HG03039 (cell line): ENCODE results near the gene HPGD.

ENCODE experiments used
- ATAC-seq: cut with Tn5 transposase; IDR thresholded peaks from one replicate; pipeline ENCODE4 v1.9.1; 2021; ENCODE audit warnings: mild to moderate bottlenecking, moderate library complexity; ENCODE audit not compliant: unreplicated experiment

HPGD gene

DNA sequence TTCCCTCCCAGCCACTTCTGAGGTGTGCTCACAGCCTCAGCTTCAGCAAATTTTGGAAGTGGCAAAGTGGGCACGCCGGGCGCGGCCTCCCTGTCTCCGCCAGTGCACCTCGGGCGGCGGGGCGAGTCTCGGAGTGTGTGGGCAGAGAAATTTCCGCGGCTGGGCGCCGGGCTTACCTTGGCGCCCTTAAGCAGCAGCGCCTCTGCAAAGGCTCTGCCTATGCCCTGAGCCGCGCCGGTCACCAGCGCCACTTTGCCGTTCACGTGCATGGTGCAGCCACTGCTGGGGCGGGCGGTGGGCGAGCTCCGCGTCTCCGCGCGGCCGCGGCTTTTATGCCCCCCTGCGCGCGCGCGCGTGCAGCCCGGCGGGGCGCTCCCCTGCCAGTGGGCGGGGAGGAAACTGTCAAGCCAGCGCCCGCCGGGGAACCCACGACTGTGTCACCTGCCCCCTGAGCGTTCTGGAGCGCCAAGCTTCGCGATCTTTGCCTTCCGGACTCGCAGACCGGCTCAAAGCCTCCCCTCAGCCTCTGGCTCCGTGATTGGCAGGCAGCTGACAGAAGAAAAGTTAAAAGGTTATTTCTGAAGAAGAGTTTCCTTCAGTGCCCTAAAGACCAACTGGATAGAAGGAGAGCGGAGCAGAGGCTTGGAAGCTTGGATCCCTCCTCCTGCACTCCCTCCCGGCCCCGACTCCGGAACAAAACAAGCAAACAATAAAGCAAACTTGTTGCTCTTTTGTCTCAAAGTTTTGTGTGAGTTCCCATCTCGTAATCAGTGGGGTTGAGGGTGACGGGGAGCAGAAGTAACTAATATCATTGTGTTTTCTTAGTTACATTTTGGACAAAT lies at the start of gene HPGD:
HPGD (minus strand) TSS at position 306 of the 842 bp plus-strand sequence; CDS start at position 269, 37 bp downstream.
- ATAC-seq: peak; percentile 80

DNA sequence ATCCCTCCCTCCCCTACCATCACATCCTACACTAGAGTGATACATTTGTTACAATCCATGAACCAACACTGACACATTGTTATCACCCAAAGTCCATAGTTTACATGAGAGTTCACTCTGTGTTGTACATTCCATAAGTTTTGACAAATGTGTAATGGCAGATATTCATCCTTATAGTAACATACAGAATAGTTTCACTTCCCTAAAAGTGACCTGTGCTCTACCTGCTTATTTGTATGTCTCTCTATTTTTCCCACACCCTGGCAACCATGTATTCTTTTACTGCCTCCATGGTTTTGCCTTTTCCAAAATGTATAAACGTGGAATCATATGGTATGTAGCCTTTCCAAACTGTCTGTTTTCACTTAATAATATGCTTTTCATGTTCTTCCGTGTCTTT lies 42.2 kb upstream of the HPGD start:
- ATAC-seq: no peak

DNA sequence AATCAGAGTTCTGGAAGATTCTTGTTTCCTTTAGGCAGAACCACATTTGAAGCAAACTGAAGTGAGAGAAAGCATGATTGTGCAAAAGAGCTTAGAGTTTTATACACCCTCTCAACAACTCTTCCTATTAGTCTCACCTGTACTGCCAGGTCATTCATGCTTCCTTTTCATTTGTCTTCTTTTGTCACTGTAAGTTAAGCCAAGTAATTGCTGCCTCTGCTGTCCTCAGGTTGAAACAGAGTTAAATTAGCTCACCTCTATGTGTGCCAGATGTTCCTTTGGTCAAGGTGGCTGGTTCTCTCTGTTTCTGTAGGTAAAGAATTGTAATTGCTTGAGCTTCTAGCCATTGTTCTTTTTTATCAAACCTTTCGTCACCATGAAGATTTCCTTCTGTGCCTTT lies 41.1 kb upstream of the HPGD start:
- no peak for ATAC-seq

DNA sequence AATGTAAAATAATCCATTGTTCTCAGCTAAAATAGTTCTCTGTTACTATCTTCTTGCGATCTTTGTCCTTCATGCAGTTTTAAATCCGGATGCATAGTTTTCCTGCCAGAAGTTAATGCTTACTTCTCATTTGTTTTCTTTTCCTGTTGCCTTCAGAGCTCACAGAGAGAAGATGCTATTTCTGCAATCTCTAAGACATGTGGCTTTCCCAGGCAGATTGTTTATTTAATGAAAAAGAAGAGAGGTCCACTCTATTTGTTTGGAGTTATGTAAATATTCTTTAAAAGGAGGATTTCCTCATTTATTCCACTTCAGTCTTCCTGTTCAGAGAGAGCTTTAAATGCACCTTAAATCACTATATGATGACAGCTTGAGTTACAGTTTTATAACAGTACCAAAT lies 39.3 kb upstream of the HPGD start:
- ATAC-seq: no peak

DNA sequence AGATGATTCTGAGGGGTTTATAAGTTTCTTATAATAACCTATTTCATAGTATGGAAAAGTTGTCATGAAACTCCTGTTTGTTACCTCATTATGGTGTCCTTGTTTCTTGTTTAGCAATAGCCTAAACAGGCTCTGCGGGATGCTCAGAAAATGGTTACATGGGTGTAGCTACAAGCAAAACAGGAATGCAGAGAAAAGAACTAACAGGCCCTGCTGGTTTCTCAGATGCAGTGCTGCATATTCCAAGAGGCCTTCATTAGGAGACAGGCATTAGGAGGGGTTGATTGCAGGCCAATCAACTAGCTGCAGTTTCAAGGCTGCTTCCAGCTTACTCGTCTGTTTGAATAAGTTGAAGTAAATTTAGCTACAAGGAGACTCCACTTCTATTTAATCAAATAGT lies 37.6 kb upstream of the HPGD start:
- ATAC-seq: no peak

DNA sequence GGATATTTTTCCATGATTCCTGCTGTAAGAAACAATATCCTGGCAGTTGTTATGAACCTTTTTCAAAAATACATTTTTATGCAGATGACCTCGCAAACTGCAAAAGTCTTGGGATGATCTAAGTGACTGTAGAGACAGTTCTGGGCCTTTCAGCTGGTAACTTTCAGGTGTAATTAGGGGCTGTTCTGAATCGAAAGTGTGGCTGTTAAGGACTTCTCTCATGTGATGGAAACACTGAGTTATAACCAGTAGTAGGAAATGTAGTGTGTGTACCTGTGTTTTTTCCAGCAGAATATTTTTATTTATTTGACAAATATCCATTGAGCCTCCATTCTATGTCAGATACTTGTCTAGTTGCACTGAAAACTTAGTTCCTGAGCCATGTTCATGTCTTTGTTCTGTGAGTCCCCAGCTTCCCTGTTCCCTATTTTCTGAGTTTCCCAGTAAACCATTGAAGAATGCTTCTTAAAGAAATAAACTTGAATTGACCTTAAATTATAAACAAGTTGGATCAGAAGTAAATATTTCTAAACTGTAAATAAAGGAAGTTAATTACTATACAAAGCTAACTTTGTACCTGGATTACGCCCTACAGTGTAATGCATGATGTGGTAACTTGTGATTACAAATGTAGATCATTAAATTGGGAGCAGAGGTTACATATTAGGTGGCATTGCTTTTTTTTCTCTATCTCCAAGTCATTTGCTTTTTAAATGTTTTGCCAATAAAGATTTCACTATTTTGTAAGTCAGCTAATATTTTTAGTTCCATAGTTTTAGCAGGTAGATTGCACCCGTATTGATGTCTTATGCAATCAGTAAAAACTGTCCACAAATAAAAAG lies 33.7 kb upstream of the HPGD start:
- ATAC-seq: no peak

DNA sequence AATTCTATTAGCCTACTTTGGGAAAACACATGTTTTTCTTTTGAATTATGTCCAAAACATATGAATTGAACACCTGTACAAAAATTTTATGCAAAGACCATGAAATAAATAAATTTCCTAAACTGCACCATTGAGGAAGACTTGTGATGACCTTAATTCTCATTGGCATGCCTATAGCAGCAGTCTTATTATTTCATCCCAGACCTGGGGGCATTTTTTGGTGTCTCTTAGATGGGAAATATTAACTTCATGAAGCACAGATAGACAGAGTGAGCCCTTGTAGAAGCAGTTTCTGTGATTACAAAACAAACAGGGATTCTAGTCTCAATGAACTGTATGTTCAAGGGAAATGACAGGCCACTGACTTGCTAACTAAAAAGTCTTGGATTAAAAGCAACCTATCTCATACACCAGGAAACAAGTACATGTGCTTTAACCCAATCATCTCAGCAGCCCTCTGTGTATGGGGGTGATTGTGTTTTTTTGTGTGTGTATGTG lies 32.0 kb upstream of the HPGD start:
- ATAC-seq: no peak

DNA sequence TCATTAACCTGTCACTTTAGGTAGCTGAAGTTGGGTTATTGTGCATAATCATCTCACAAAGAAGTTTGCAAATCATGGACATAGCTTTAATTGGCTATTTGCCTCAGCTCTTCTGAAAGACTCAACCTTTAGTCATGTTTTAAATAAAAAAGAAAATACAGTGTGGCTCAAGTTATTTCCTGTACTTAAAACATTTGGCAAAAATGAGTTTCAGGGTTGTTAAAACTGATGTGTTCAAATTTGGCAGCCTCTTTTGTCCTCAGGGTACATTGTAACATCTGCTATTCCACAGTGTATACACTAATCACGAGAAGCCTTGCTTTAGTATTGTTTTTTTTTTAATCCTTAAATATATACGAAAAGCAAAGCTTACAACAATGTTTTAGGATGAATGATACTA lies 31.5 kb upstream of the HPGD start:
- ATAC-seq: no peak

DNA sequence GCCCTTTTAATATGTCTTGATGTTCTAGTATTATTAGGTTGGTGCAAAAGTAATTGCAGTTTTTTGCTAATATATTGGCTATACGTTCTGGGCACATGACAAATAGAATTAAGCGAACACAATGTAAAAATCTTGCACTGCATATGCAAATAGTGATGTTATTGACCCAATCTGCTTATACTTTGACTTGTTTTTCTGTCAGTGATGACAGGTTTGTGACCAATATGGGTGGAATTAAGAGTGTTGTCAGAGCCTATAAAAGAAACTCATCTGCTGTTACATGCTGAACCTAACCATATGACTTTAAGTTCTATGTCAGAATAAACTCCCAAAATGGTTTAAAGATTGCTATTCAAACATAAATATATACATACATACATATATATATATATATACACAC lies 30.7 kb upstream of the HPGD start:
- ATAC-seq: no peak

DNA sequence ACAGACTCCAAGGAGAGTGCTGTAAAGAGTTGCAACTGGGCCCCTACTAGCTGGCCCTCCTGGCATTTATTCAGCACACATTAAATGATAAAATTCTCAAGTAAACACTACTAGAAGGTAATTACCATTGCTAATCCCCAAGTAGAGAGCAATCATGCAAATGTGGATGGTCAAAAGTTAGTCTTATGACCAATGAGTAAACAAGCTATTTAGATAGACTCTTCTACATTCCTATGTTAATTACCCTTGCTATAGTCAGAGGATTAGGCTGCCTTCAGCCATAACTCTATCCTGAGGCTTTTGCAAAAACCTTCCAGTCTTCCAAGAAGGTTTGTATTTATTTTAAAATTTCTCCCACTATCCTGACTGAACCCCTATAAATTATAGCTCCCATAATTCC lies 28.3 kb upstream of the HPGD start:
- ATAC-seq: no peak

DNA sequence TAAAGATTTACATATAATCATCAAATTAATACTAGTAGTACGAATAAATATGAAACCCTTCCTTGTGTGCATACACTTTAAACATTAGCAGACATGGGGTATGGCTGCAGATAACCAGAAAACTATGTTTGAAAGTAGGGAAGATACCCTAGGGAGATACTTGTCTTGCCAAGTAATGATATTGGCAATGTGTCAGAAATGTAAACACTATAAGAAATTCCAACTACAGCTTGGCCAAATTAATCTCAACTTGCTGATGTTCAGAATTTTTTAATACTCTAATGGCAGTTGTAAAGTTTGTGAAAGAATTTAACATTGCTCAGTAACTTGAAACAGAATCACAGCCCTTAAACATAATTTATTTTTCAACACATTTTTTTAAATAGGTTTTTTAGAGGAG lies 27.4 kb upstream of the HPGD start:
- no peak for ATAC-seq

DNA sequence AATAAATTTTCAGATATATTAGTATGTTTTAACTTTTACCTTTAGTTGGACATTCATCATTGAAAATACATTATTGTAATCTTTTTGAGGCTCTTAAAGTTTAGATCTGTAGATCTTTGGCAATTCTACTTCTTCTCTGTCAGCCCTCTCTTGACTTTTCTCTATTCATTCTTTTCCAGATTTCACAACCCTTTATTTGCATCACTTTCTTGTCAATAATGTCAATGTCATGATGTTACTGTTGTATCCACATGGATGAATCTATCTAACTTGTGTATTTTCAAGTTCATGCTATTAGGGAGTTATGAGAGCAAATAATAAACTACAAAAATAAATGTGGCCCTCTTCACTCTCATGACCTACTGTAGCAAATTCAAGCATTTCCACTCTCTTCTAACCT lies 23.0 kb upstream of the HPGD start:
- ATAC-seq: no peak

DNA sequence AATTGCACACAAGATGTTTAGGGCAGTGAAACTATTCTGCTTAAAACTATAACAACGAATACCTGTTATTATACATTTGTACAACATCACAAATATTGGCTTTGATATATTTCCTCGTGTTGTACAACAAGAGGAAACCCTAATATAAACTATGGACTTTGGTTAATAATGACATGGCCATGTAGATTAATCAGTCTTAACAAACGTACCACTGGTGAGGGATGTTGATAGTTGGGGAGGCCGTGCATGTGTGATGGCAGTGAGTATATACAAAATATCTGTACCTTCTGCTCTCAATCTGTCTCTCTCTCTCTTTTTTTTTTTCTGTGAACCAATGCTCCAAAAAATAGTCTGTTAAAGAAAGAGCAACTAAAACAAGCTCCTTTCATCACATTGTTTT lies 22.2 kb upstream of the HPGD start:
- ATAC-seq: no peak

DNA sequence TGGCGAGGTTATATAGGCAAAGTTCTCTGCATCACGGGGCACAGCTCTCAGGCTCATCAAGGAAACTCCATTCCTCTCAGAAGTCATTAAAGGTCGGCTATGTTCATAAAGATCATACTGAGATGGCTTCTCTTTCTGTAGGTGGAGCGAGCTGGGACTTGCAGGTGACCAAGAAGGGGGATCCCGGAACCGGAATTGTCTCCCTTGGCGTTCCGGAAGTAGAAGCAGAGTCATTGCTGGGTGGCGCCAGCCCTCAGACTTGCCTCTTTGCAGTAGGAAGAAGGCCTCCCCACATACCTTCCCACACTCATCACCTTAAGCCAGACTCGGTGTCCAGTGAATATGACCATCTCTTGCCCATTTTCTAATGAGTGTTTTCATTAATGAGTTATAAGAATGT lies 17.9 kb upstream of the HPGD start:
- no peak for ATAC-seq

DNA sequence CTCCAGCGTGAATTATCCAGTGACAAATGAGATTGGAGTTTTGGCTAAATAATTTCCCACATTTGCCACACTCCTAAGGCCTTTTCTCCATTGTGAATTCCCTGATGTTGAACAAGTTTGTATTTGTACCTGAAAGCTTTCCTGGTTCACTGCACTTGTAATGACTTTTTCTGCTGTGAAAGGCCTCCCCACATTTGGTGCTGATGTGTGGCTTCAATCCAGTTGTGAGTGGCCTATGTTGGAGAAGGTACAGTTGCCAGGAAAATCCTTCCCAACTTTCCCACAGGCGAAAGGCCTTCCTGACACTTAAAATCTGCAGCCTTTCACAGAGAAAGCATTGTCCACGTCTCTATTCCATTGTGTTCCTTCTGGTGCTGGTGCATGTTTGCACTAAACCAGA lies 17.3 kb upstream of the HPGD start:
- ATAC-seq: no peak

DNA sequence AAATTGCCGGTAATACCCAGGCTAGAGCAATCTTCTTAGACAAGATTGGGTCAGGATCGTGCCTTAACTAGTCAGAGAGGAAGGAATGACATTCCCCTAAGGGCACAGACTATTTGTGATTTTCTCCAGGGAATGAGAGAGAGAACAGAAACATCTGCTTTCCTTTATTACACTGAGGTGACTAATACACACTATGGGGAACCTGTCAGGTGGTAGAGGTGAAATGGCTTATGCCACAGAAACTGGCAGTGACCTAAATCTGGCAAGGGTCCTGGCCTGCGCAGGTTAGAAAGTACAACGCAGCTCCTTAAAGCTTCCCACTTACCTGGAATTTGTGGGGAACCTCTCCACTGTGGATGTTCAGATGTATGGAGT lies 16.6 kb upstream of the HPGD start:
- no peak for ATAC-seq

DNA sequence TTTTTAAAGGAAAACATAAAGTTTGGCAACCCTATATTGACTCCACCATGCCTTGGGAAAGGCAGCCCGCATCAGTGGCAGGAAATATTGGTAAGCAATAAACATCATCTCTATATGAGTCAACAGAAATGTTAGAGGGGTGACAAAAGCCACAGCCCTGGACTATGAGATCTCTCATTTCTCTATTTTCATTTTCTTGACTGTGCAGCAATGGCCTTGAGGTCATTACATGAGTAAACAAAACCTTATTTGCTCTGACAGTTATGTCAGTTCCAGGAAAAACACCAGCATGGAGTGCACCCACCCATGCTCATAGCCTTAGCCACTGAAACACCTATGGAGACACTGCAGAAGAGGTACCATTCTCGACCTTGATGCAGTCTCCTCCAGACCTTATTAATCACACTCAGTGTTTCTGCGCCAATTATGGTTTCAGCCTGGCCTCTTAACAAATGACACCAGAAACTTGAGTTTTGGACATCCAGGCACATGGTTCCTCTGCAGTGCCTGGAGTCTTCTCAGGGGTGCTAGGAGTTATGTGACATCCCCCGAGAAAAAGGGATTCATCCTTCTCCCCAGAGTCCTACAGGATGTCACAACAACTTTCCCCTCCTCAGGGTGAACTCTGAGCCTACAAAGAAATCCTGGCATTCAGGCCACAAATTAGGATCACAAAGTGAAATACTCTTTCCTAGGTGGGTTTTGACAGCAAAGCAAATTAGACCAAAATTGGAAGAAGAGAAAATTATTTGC lies 16.0 kb upstream of the HPGD start:
- ATAC-seq: peak; percentile 98

DNA sequence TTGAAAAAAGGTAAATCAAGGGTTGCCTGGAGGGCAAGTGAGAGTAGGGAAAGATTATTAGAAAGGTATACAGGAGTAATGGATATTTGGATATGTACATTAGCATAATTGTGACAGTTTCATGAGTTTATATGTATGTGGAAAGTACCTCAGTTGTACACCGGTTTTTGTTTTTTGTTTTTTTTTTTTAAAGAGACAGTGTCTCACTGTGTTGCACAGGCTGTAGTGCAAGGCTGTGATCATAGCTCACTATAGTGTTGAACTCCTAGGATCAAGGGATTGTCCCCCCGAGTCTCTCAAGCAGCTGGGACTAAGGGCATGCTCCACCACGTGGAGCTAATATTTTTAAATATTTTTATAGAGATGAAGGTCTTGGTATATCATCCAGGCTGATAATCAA lies 15.3 kb upstream of the HPGD start:
- peak; percentile 16 for ATAC-seq

DNA sequence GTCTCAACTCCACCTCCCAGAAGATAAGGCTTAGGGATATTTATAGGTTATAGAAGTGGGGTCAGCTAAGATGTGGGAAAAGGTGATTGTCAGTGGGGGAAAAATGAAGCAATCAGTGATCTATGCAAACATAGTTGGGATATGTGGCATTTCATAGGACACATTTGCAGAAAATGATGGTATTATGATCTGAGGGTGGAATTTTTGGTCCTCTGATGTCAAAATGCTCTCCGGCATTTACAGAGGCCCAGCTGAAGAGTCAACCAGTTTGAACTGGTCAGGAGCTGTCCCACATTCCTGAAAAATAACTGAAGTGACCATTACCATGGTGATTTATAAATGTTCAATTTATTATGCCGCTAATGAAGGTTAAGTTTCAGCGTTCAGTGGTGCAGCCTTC lies 12.2 kb upstream of the HPGD start:
- no peak for ATAC-seq

DNA sequence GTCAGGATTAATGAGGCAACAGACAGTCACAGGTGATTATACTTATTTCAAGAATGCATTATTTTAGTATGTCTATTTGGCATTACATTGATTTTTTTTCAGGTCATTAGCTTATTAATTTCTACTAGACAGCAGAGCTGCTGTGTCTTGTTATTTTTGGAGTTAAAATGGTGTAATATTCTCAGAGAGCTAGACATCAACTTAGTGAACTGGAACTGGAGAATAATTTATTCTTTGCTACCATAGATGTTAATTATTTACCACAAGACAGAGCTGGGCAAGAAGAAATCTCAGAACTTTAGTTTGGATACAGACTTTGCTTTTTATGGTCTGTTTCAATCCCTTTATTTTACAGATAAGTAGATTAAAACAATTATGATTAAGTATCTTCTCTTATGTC lies 10.2 kb upstream of the HPGD start:
- ATAC-seq: no peak

DNA sequence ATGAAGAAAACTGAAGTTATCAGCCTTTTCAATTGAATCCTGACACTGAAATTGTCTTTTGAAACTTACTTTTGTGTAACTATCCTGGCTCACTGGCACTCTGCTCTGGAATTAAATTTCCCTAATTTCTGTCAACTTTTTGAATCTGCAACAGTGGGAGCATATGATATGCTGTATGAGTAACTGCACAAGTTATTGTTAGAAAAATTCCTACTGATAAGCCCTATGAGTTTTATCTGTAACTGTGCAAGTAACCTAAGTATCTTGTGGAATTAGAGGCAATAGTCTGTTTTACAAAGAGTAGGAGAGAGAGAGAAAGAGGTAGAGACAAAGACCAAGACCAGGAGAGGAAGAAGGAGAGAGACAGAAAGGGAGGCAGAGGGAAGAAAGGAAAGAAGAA lies 9.2 kb upstream of the HPGD start:
- ATAC-seq: no peak
